NB4 (cell line): ENCODE data around the gene C1QL2.

Source experiments
- DNase-seq: peaks from one replicate; pipeline ENCODE4 v3.0.0; 2010; ENCODE audit warnings: low read depth
- H3K4me3 ChIP-seq: one replicate; pipeline ENCODE4 v1.5.1; 2011; ENCODE audit warnings: mild to moderate bottlenecking, low read depth, low read length, moderate library complexity
- MYC ChIP-seq: IDR thresholded peaks from 2 replicates; pipeline ENCODE4 v1.6.1; 2011; ENCODE audit warnings: low read depth, low read length
- POLR2A ChIP-seq: IDR thresholded peaks from 2 replicates; pipeline ENCODE4 v1.6.1; 2011; ENCODE audit warnings: mild to moderate bottlenecking; ENCODE audit not compliant: insufficient read length; ENCODE audit errors: extremely low read depth
- TF ChIP-seq, protein P1 (sequence below): IDR thresholded peaks from one replicate; pipeline ENCODE4 v1.5.1; 2012; ENCODE audit warnings: low read depth, low read length
- TF ChIP-seq, protein P2 (sequence below): IDR thresholded peaks from 2 replicates; pipeline ENCODE4 v1.6.1; 2011; ENCODE audit warnings: low read depth, low read length

Gene C1QL2

DNA sequence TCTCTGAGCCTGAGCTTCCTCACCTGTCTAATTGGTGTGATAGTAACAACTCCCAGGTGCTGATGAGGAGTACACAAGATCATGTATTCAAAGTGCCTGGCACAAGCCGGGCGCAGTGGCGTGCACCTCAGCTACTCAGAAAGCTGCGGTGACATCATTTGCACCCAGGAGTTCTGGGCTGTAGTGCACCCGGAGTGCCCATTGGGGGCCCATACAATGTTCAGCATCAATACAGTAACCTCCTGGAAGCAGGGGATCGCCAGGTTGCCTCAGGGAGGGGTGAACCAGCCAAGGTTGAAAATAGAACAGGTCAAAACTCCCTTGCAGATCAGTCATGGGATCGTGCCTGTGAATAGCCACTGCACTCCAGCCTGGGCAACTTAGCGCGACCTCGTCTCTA lies 11.2 kb upstream of the C1QL2 start:
- H3K4me3 ChIP-seq: no peak overlapping the region
- no peak for DNase-seq
- TF ChIP-seq, protein P1, sequence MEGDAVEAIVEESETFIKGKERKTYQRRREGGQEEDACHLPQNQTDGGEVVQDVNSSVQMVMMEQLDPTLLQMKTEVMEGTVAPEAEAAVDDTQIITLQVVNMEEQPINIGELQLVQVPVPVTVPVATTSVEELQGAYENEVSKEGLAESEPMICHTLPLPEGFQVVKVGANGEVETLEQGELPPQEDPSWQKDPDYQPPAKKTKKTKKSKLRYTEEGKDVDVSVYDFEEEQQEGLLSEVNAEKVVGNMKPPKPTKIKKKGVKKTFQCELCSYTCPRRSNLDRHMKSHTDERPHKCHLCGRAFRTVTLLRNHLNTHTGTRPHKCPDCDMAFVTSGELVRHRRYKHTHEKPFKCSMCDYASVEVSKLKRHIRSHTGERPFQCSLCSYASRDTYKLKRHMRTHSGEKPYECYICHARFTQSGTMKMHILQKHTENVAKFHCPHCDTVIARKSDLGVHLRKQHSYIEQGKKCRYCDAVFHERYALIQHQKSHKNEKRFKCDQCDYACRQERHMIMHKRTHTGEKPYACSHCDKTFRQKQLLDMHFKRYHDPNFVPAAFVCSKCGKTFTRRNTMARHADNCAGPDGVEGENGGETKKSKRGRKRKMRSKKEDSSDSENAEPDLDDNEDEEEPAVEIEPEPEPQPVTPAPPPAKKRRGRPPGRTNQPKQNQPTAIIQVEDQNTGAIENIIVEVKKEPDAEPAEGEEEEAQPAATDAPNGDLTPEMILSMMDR: no peak
- TF ChIP-seq POLR2A (no peak), MYC (no peak)
- TF ChIP-seq, protein P2, sequence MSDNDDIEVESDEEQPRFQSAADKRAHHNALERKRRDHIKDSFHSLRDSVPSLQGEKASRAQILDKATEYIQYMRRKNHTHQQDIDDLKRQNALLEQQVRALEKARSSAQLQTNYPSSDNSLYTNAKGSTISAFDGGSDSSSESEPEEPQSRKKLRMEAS: no peak

DNA sequence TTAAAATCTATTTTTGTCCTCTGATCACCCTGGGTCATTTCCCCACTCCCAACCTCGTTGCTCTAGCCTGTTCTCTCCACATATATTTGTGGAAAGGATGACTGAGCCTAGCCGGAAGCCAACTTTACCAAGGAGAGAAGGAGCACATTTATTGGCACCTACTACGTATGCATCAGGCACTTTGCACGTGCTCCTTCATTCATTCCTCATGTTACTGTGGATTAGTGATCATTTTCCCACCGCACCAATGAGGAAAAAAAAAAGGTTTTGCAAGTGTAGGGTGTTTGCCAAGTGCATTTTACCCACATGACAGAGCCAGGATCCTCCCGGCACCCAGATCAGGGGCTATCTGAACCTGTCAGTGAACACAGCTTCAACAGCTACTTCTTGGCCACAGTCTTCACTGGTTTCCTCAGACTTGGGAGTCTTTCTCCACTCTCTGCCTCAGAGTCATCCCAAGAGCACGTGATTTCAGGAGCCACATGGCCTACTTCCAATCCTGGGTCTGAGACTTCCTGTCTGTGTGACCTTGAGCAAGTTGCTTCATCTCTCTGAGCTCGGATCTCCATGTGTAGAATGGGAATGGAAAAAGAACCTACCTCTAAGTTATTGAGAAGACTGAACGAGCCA lies 1.9 kb upstream of the C1QL2 start:
- no peak overlapping the region for H3K4me3 ChIP-seq
- TF ChIP-seq, protein P2: no peak
- TF ChIP-seq POLR2A (no peak), MYC (no peak)
- TF ChIP-seq, protein P1: no peak
- DNase-seq: no peak

DNA sequence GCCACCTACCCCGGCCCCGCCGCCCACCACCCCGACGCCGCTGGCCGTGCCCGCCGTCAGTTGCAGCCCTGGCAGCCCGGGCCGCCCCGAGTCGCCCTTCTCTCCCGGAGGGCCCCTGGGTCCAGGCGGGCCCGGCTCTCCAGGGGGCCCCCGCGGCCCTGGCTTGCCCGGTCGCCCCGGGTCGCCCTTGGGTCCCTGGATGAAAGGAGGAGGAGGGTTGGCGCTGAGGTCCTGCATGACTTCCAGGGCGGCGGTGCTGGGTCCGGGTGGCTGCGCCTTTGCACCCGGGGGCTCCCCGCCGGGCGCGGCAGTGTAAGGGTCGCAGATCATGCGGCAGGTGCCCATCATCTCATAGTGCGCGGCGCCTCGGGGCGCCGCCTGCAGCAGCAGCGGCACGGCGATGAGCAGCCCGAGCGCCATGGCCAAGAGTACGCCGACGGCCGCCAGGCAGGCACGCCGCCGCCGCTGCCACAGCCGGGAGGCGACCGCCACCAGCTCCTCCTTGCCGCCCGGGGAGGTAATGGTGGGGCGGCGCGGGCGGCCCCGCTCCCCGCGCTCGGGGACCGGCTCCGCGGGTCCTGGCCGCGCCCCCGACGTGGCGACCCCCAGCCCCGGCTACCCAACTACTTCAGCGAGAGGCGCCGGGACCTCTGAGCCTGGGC lies 570 bp downstream of the C1QL2 start:
- no peak for TF ChIP-seq MYC
- H3K4me3 ChIP-seq: no peak overlapping the region
- no peak for DNase-seq

DNA sequence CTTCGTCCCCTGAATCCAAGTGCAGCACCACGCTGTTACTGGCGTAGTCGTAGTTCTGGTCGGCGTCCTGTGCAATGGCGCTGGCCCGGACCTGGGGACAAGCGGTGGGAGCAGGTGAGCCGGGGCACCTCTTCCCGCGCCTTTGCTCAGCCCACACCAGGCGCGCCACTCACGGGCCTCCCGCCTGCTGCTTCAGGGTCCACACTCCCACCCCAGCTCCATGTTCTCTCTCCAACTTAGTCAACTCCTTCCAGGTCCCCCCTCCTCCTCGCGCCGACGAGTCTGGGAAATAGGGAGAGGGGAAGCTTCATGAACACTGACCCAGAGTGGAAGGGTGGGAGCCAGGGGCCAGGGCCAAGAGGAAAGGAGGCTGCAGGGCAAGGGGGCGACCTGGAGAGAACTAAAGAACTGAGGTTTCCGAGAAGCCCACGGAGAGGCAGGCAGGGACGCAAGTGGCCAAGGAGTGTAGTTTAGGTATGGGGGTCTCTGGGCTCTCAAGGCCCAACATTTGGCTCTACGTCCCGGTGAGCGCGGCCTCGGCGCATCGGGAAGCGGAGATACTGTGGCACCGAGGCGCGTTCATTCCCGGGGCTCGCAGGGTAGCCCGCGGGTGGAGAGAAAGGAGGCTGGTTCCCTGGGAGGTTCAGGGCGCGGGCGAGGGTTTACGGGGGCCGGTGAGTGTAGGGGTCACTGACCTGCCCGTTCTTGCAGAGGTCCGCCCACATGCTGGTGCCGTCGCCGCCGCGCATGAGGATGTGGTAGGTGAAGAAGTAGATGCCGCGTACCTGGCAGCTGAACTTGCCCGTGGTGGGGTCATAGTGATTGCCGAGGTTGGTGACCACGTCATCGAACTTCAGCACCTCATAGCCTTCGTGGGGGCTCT lies 1.4 kb downstream of the C1QL2 start:
- no peak overlapping the region for H3K4me3 ChIP-seq
- DNase-seq: no peak
- TF ChIP-seq, protein P1: no peak
- no peak for TF ChIP-seq MYC
- TF ChIP-seq, protein P2: no peak
- no peak for TF ChIP-seq POLR2A

DNA sequence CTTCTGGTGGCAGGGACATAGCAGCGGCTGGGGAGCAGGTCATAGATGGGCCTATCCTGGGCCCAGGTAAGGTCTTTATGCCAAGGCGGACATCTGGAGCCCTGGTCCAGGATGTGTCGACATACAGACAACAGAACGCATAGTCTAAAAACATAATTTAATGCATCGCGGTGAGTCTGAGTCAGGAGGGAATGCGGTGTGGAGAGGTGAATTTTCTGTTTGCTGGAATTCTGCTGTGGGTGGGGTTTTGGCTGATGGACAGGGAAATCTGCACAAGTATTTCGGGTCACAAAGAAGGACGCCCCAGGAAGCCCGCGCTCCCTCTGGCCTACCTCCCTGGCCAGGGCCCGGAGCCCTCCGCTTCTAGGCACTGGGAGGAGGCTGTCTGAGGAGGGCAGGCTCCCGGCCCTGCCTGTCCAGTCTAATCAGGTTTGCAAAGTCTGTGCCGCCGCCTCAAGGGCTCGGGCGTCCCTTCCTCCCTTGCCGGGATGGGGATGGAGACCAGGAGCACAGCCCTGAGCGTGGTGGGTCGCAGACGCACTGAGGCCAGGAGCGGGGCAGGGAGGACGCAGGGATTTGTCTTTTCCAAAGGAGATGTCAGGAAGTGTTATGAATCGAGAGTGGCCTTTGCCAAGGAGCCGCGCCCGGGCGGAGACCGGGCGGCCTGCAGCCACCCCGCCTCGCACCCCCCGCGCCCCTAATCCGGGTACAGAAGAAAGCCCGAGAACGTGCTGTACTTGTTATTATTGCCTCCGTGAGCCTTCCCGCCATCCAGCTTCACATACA lies 2.3 kb downstream of the C1QL2 start:
- TF ChIP-seq, protein P1: no peak
- TF ChIP-seq POLR2A (no peak), MYC (no peak)
- TF ChIP-seq, protein P2: no peak
- DNase-seq: no peak
- no peak overlapping the region for H3K4me3 ChIP-seq
